ENCODE data around the gene GNG12. TPM values are rescaled to one million over a fixed set of nuclear protein-coding genes. Genes with fewer than 3 reads are reported as not detected.

Gene GNG12
- total RNA-seq, 1 experiment from 2014 or later: 117 TPM

DNA sequence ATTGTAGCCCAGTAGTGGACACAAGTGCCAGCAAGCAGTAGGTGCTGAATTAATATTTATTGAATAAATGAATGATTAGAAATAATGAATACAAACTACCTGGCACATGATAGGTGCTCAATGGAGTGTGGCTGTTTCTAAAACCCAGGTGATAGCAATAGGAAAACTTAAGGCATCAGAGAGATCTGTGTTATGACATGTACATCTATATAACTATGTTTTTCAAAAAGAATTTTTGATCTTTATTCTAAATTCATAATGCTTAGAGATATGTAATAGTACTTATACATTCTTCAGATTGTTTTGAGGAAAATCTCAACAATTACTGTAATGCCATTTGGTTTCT, 143.3 kb downstream of the GNG12 start:
- Mint-ChIP-seq H3K4me1 (ENCODE audit: insufficient read depth, unreplicated experiment) (peaks cover 14% of the 10 kb centered on the region), H3K27ac (ENCODE audit: low read depth, unreplicated experiment) (no peak overlapping the region), H3K4me3 (ENCODE audit: unreplicated experiment) (no peak overlapping the region), H3K27me3 (ENCODE audit: insufficient read depth, unreplicated experiment) (no peaks in the 10 kb centered on the region), H3K9me3 (ENCODE audit: unreplicated experiment) (no peaks in the 10 kb centered on the region), H3K36me3 (ENCODE audit: insufficient read depth, unreplicated experiment) (peaks cover 61% of the 10 kb centered on the region)
- DNase-seq (ENCODE audit: unreplicated experiment): no peak
- TF ChIP-seq, protein P1, sequence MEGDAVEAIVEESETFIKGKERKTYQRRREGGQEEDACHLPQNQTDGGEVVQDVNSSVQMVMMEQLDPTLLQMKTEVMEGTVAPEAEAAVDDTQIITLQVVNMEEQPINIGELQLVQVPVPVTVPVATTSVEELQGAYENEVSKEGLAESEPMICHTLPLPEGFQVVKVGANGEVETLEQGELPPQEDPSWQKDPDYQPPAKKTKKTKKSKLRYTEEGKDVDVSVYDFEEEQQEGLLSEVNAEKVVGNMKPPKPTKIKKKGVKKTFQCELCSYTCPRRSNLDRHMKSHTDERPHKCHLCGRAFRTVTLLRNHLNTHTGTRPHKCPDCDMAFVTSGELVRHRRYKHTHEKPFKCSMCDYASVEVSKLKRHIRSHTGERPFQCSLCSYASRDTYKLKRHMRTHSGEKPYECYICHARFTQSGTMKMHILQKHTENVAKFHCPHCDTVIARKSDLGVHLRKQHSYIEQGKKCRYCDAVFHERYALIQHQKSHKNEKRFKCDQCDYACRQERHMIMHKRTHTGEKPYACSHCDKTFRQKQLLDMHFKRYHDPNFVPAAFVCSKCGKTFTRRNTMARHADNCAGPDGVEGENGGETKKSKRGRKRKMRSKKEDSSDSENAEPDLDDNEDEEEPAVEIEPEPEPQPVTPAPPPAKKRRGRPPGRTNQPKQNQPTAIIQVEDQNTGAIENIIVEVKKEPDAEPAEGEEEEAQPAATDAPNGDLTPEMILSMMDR (IDR thresholded peaks at IDR 0.05; ENCODE audit: unreplicated experiment): no peak
- intact Hi-C loops (cut with micrococcal nuclease): no loop called here
- POLR2A ChIA-PET: interaction anchor here (2.9 to 12.5 kb wide), 2 partner anchors 19 to 62 kb away, joined by 15 to 446 read pairs; no protein-coding TSS in a partner anchor
- no TSS peak for BruUV-seq (replicated peaks)
- CTCF ChIA-PET: interaction anchor here (0.6 to 1.5 kb wide), 3 partner anchors 70 to 129 kb away, joined by 4 to 6 read pairs (median 5); no protein-coding TSS in a partner anchor

DNA sequence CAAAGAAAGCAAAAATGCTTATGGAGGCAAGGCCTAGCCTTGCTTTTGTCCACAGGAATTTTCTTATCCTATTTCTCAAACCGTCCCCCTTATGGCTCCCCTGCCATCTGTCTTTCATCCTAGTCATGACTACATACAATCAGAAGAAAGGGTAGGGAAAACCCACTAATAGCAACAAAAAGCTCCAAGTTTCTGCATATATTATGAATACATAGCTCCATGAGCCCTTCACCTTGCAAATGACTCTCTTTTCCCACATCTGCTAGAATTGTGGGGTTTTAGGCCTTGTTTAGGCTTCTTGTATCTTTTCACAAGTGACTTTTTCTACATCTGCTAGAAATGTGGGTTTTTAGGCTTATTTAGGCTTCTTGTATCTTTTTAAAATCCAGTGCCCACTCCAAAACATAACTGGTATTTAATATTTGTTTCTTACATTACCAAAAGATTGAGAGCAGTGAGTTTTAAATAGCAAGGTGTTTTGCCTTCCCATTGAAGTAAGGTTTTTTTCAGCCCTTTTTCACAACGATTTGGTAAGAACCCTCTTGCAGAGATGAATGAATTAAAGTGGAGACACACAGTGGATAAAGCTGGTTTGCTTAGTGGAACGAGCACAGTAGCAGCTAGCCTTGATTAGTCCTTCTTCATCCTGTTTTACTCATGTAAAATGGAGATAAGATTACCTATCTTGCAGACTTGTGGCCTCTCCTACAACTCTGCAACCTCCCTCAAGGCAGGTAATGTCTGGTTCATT, 143.8 kb downstream of the GNG12 start:
- peaks cover 64% of the 10 kb centered on the region for H3K36me3 Mint-ChIP-seq (ENCODE audit: insufficient read depth, unreplicated experiment)
- no peak overlapping the region for H3K27ac Mint-ChIP-seq (ENCODE audit: low read depth, unreplicated experiment)
- no peaks in the 10 kb centered on the region for H3K9me3 Mint-ChIP-seq (ENCODE audit: unreplicated experiment)
- peaks cover 14% of the 10 kb centered on the region for H3K4me1 Mint-ChIP-seq (ENCODE audit: insufficient read depth, unreplicated experiment)
- ChIA-PET POLR2A (interaction anchor here (1.0 to 12.5 kb wide), 6 partner anchors 13 to 119 kb away, joined by 4 to 446 read pairs (median 6); no protein-coding TSS in a partner anchor), CTCF (interaction anchor here (0.6 to 1.5 kb wide), 5 partner anchors 9 to 154 kb away, joined by 3 to 5 read pairs (median 4); no protein-coding TSS in a partner anchor)
- no peak overlapping the region for H3K4me3 Mint-ChIP-seq (ENCODE audit: unreplicated experiment)
- DNase-seq (ENCODE audit: unreplicated experiment): no peak
- no TSS peak for BruUV-seq (replicated peaks)
- H3K27me3 Mint-ChIP-seq (ENCODE audit: insufficient read depth, unreplicated experiment): no peaks in the 10 kb centered on the region
- TF ChIP-seq, protein P1 (IDR thresholded peaks at IDR 0.05; ENCODE audit: unreplicated experiment): no peak
- intact Hi-C loops (cut with micrococcal nuclease): loop anchor here (5.0 kb wide), 1 partner anchor 423 kb away; no protein-coding TSS in a partner anchor

DNA sequence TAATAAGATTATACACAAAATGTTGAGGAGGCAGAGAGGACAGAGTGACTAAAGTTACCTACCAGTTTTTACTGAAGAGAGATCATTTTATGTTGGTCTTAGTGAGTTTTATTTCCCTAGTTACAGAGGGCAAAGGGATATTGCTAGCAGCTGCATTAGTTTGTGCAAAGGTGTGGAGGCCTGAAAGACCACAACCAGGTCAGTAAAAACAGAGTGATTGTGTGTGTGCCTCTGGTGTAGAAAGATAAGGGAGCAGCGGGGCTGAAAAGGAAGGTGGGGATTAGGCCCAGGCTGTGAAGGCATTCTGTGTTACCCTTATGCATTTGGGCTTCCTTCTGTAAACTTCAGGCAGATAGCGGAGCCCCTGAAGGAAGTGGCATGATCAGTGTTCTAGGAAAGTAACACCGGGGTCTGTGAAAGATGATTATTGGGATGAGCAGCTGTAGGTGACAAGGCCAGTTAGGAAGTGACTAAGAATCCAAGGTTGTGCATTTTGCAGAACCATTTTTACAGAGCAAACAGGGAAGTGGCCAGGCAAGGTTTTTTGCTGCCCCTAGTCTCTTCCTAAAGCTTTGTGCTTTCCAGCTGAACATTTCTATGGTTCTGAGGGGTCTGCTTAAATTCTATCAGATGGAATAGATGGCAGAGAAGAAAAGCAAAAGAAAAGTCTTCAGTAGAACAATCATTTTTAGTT, 144.6 kb downstream of the GNG12 start:
- Mint-ChIP-seq H3K4me1 (ENCODE audit: insufficient read depth, unreplicated experiment) (peaks cover 21% of the 10 kb centered on the region), H3K27ac (ENCODE audit: low read depth, unreplicated experiment) (peak overlapping the region; percentile 10), H3K4me3 (ENCODE audit: unreplicated experiment) (no peak overlapping the region), H3K27me3 (ENCODE audit: insufficient read depth, unreplicated experiment) (no peaks in the 10 kb centered on the region), H3K36me3 (ENCODE audit: insufficient read depth, unreplicated experiment) (peaks cover 64% of the 10 kb centered on the region), H3K9me3 (ENCODE audit: unreplicated experiment) (no peaks in the 10 kb centered on the region)
- intact Hi-C loops (cut with micrococcal nuclease): loop anchor here (5.0 kb wide), 1 partner anchor 424 kb away; no protein-coding TSS in a partner anchor
- no TSS peak for BruUV-seq (replicated peaks)
- no peak for DNase-seq (ENCODE audit: unreplicated experiment)
- TF ChIP-seq, protein P1 (IDR thresholded peaks at IDR 0.05; ENCODE audit: unreplicated experiment): no peak
- POLR2A ChIA-PET: interaction anchor here (0.7 to 12.5 kb wide), 11 partner anchors 14 to 154 kb away, joined by 3 to 446 read pairs (median 4); no protein-coding TSS in a partner anchor
- CTCF ChIA-PET: interaction anchor here (0.6 to 1.5 kb wide), 8 partner anchors 9 to 469 kb away, joined by 3 to 5 read pairs (median 4); no protein-coding TSS in a partner anchor

DNA sequence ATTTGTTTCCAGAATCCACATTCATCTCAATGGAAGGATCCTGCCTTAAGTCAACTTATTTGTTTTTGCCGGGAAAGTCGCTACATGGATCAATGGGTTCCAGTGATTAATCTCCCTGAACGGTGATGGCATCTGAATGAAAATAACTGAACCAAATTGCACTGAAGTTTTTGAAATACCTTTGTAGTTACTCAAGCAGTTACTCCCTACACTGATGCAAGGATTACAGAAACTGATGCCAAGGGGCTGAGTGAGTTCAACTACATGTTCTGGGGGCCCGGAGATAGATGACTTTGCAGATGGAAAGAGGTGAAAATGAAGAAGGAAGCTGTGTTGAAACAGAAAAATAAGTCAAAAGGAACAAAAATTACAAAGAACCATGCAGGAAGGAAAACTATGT, 145.6 kb downstream of the GNG12 start:
- ChIA-PET POLR2A (interaction anchor here (0.8 to 12.5 kb wide), 12 partner anchors 11 to 153 kb away, joined by 3 to 446 read pairs (median 6); partner anchors contain the start of gene GNG12), CTCF (interaction anchor here (0.6 to 5.8 kb wide), 8 partner anchors 59 to 468 kb away, joined by 3 to 67 read pairs (median 4); no protein-coding TSS in a partner anchor)
- DNase-seq (ENCODE audit: unreplicated experiment): peak; percentile 62
- Mint-ChIP-seq H3K9me3 (ENCODE audit: unreplicated experiment) (no peaks in the 10 kb centered on the region), H3K27ac (ENCODE audit: low read depth, unreplicated experiment) (peak overlapping the region; percentile 89), H3K27me3 (ENCODE audit: insufficient read depth, unreplicated experiment) (no peaks in the 10 kb centered on the region), H3K36me3 (ENCODE audit: insufficient read depth, unreplicated experiment) (peaks cover 63% of the 10 kb centered on the region), H3K4me3 (ENCODE audit: unreplicated experiment) (peak overlapping the region; percentile 87), H3K4me1 (ENCODE audit: insufficient read depth, unreplicated experiment) (peaks cover 31% of the 10 kb centered on the region)
- TF ChIP-seq, protein P1 (IDR thresholded peaks at IDR 0.05; ENCODE audit: unreplicated experiment): no peak
- intact Hi-C loops (cut with micrococcal nuclease): loop anchor here (1.0 to 5.0 kb wide), 3 partner anchors 21 to 425 kb away; no protein-coding TSS in a partner anchor
- no TSS peak for BruUV-seq (replicated peaks)

All from MCF 10A (cell line).